ENCODE measurements around the gene LCLAT1. TPM values are rescaled to one million over a fixed set of nuclear protein-coding genes. Genes with fewer than 3 reads are reported as not detected.

The LCLAT1 gene
- total and polyA plus RNA-seq, 4 experiments from 2014 or later = 6.1 to 24.9 (median 12.8) TPM

- Histone ChIP-seq H3K4me3 (ENCODE audit: low read length in 2 of 2) (no peak overlapping the region), H3K27ac (ENCODE audit: low read depth, low read length) (no peak overlapping the region), H3K9me3 (ENCODE audit: control insufficient read depth in 1 of 2, low read length in 2 of 2) (no peaks in the 10 kb centered on the region), H3K27me3 (ENCODE audit: insufficient read depth, low read length) (no peaks in the 10 kb centered on the region), H3K4me1 (ENCODE audit: insufficient read depth, low read length) (peaks cover 25% of the 10 kb centered on the region), H3K36me3 (ENCODE audit: insufficient read depth, low read length) (no peaks in the 10 kb centered on the region)
- Mint-ChIP-seq H3K27ac (peak overlapping the region in 3 of 7 donors; percentile 32 to 55 (median 46)), H3K4me3 (peak overlapping the region in 3 of 8 donors; percentile 10 to 96 (median 45)), H3K4me1 (peaks cover 17 to 35% (median 22%) of the 10 kb centered on the region in 4 donors), H3K27me3 (peaks cover 0 to 1% of the 10 kb centered on the region in 2 donors), H3K9me3 (no peaks in the 10 kb centered on the region), H3K36me3 (peaks cover under 1 to 11% of the 10 kb centered on the region in 2 donors)
- POLR2A ChIA-PET (ENCODE audit: partially characterized antibody) = interaction anchor here (0.7 to 3.7 kb wide), 6 partner anchors 14 to 236 kb away, joined by 3 to 48 read pairs (median 8); no protein-coding TSS in a partner anchor
- no peak for DNase-seq
- intact Hi-C loops (cut with micrococcal nuclease) = no loop called here
- CTCF ChIA-PET (ENCODE audit: partially characterized antibody) = interaction anchor here (0.7 to 4.0 kb wide), 5 partner anchors 110 to 268 kb away, joined by 3 to 19 read pairs (median 7); no protein-coding TSS in a partner anchor
These were observed 1.7 kb upstream of the LCLAT1 start for GRCh38 chr2:30445266-30445821.

- CTCF ChIA-PET (ENCODE audit: partially characterized antibody) = interaction anchor here (0.8 to 4.0 kb wide), 13 partner anchors 50 to 265 kb away, joined by 3 to 19 read pairs (median 5); no protein-coding TSS in a partner anchor
- peak overlapping the region; percentile 83 for H3K27ac ChIP-seq (ENCODE audit: low read depth, low read length)
- no peak for DNase-seq
- peak overlapping the region; percentile 48 to 96 for H3K4me3 ChIP-seq (ENCODE audit: low read length in 2 of 2)
- no peaks in the 10 kb centered on the region for H3K9me3 ChIP-seq (ENCODE audit: control insufficient read depth in 1 of 2, low read length in 2 of 2)
- H3K4me1 Mint-ChIP-seq = peaks cover 19 to 40% (median 30%) of the 10 kb centered on the region in 4 donors
- peaks cover 5 to 14% of the 10 kb centered on the region in 2 donors for H3K36me3 Mint-ChIP-seq
- intact Hi-C loops (cut with micrococcal nuclease) = loop anchor here (1.0 kb wide), 7 partner anchors 9 to 300 kb away; no protein-coding TSS in a partner anchor
- H3K27me3 Mint-ChIP-seq = peaks cover 0 to 1% of the 10 kb centered on the region in 2 donors
- H3K27me3 ChIP-seq (ENCODE audit: insufficient read depth, low read length) = no peaks in the 10 kb centered on the region
- POLR2A ChIA-PET (ENCODE audit: partially characterized antibody) = interaction anchor here (0.9 to 3.7 kb wide), 18 partner anchors 10 to 300 kb away, joined by 3 to 58 read pairs (median 4); partner anchors contain the start of genes LBH and YPEL5
- H3K4me3 Mint-ChIP-seq = peak overlapping the region; percentile 95 to 99 (median 96)
- peaks cover 27% of the 10 kb centered on the region for H3K4me1 ChIP-seq (ENCODE audit: insufficient read depth, low read length)
- H3K9me3 Mint-ChIP-seq = no peaks in the 10 kb centered on the region
- no peaks in the 10 kb centered on the region for H3K36me3 ChIP-seq (ENCODE audit: insufficient read depth, low read length)
- H3K27ac Mint-ChIP-seq = peak overlapping the region; percentile 89 to 99 (median 98)
These were observed 371 bp upstream of the LCLAT1 start for GRCh38 chr2:30446602-30447148.

GRCh38 chr2:30448308-30448707, 1.3 kb downstream of the LCLAT1 start:
- no peaks in the 10 kb centered on the region for H3K27me3 ChIP-seq (ENCODE audit: insufficient read depth, low read length)
- peaks cover 27% of the 10 kb centered on the region for H3K4me1 ChIP-seq (ENCODE audit: insufficient read depth, low read length)
- no peaks in the 10 kb centered on the region for H3K36me3 ChIP-seq (ENCODE audit: insufficient read depth, low read length)
- Mint-ChIP-seq H3K27ac (peak overlapping the region; percentile 74 to 99 (median 97)), H3K4me1 (peaks cover 27 to 47% (median 36%) of the 10 kb centered on the region in 4 donors), H3K27me3 (peaks cover 0 to 1% of the 10 kb centered on the region in 2 donors), H3K36me3 (peaks cover 5 to 14% of the 10 kb centered on the region in 2 donors), H3K4me3 (peak overlapping the region; percentile 95 to 99 (median 96)), H3K9me3 (no peaks in the 10 kb centered on the region)
- intact Hi-C loops (cut with micrococcal nuclease) = no loop called here
- ChIA-PET POLR2A (ENCODE audit: partially characterized antibody) (interaction anchor here (1.1 to 3.7 kb wide), 11 partner anchors 12 to 302 kb away, joined by 3 to 58 read pairs (median 6); partner anchors contain the start of genes LBH and YPEL5), CTCF (ENCODE audit: partially characterized antibody) (interaction anchor here (0.5 to 4.0 kb wide), 7 partner anchors 25 to 240 kb away, joined by 4 to 19 read pairs (median 5); no protein-coding TSS in a partner anchor)
- H3K9me3 ChIP-seq (ENCODE audit: control insufficient read depth in 1 of 2, low read length in 2 of 2) = no peaks in the 10 kb centered on the region
- no peak overlapping the region for H3K4me3 ChIP-seq (ENCODE audit: low read length in 2 of 2)
- H3K27ac ChIP-seq (ENCODE audit: low read depth, low read length) = peak overlapping the region; percentile 83
- DNase-seq = no peak

- intact Hi-C loops (cut with micrococcal nuclease) = no loop called here
- no peak for DNase-seq
- CTCF ChIA-PET (ENCODE audit: partially characterized antibody) = interaction anchor here (1.8 kb wide), 1 partner anchor 55 kb away, joined by 4 read pairs; no protein-coding TSS in a partner anchor
- H3K4me3 Mint-ChIP-seq = peak overlapping the region; percentile 95 to 99 (median 96)
- Histone ChIP-seq H3K4me1 (ENCODE audit: insufficient read depth, low read length) (peaks cover 27% of the 10 kb centered on the region), H3K27me3 (ENCODE audit: insufficient read depth, low read length) (no peaks in the 10 kb centered on the region), H3K27ac (ENCODE audit: low read depth, low read length) (no peak overlapping the region), H3K9me3 (ENCODE audit: control insufficient read depth in 1 of 2, low read length in 2 of 2) (no peaks in the 10 kb centered on the region), H3K4me3 (ENCODE audit: low read length in 2 of 2) (no peak overlapping the region), H3K36me3 (ENCODE audit: insufficient read depth, low read length) (no peaks in the 10 kb centered on the region)
- peaks cover 0 to 1% of the 10 kb centered on the region in 2 donors for H3K27me3 Mint-ChIP-seq
- H3K4me1 Mint-ChIP-seq = peaks cover 29 to 46% (median 40%) of the 10 kb centered on the region in 4 donors
- H3K9me3 Mint-ChIP-seq = no peaks in the 10 kb centered on the region
- POLR2A ChIA-PET (ENCODE audit: partially characterized antibody) = interaction anchor here (1.7 to 3.2 kb wide), 2 partner anchors 217 to 224 kb away, joined by 6 to 58 read pairs; partner anchors contain the start of gene LBH
- H3K27ac Mint-ChIP-seq = peak overlapping the region in 6 of 7 donors; percentile 74 to 98 (median 97)
- H3K36me3 Mint-ChIP-seq = peaks cover 5 to 14% of the 10 kb centered on the region in 2 donors
These were observed 1.8 kb downstream of the LCLAT1 start for GRCh38 chr2:30448866-30449265.

DNA sequence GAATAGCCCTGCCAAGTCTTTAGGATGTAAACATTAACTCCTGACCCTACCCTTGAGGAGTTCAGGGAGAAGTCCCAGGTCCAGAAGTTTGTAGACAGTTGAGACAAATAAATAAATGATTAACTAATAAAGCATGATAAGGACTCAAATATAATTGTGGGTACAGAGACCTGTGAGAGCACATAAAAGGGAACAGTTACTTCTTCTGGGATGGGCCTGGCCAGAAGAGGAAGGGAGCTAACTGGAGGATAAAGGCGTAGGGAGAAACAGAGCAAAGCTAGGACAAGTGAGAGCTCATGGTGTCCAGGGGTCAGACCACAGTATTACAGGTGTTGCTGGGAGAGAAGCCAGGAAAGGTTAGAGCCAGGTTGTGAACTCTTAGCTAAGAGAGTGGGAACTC, 3.0 kb downstream of the LCLAT1 start:
- Mint-ChIP-seq H3K27me3 (no peaks in the 10 kb centered on the region), H3K27ac (peak overlapping the region in 1 of 7 donors; percentile 56), H3K4me3 (no peak overlapping the region), H3K4me1 (peaks cover 30 to 46% (median 42%) of the 10 kb centered on the region in 4 donors), H3K36me3 (peaks cover 5 to 14% of the 10 kb centered on the region in 2 donors), H3K9me3 (no peaks in the 10 kb centered on the region)
- DNase-seq = no peak
- Histone ChIP-seq H3K27me3 (ENCODE audit: insufficient read depth, low read length) (no peaks in the 10 kb centered on the region), H3K4me3 (ENCODE audit: low read length in 2 of 2) (no peak overlapping the region), H3K27ac (ENCODE audit: low read depth, low read length) (no peak overlapping the region), H3K36me3 (ENCODE audit: insufficient read depth, low read length) (no peaks in the 10 kb centered on the region), H3K9me3 (ENCODE audit: control insufficient read depth in 1 of 2, low read length in 2 of 2) (no peaks in the 10 kb centered on the region), H3K4me1 (ENCODE audit: insufficient read depth, low read length) (peaks cover 27% of the 10 kb centered on the region)
- CTCF ChIA-PET (ENCODE audit: partially characterized antibody) = interaction anchor here (0.7 to 1.5 kb wide), 4 partner anchors 211 to 261 kb away, joined by 3 to 6 read pairs (median 4); no protein-coding TSS in a partner anchor
- intact Hi-C loops (cut with micrococcal nuclease) = no loop called here
- POLR2A ChIA-PET (ENCODE audit: partially characterized antibody) = interaction anchor here (1.1 kb wide), 1 partner anchor 217 kb away, joined by 3 read pairs; no protein-coding TSS in a partner anchor

GRCh38 chr2:30453498-30453897, 6.5 kb downstream of the LCLAT1 start:
- H3K4me3 Mint-ChIP-seq = no peak overlapping the region
- intact Hi-C loops (cut with micrococcal nuclease) = no loop called here
- POLR2A ChIA-PET (ENCODE audit: partially characterized antibody) = interaction anchor here (1.3 kb wide), 1 partner anchor 116 kb away, joined by 5 read pairs; no protein-coding TSS in a partner anchor

More at GRCh38 chr2:30453498-30453897, 6.5 kb downstream of the LCLAT1 start:
- Histone ChIP-seq H3K4me3 (ENCODE audit: low read length in 2 of 2) (no peak overlapping the region), H3K27ac (ENCODE audit: low read depth, low read length) (no peak overlapping the region), H3K9me3 (ENCODE audit: control insufficient read depth in 1 of 2, low read length in 2 of 2) (no peaks in the 10 kb centered on the region), H3K27me3 (ENCODE audit: insufficient read depth, low read length) (no peaks in the 10 kb centered on the region), H3K36me3 (ENCODE audit: insufficient read depth, low read length) (no peaks in the 10 kb centered on the region), H3K4me1 (ENCODE audit: insufficient read depth, low read length) (peaks cover 14% of the 10 kb centered on the region)
- Mint-ChIP-seq H3K27me3 (no peaks in the 10 kb centered on the region), H3K4me1 (peaks cover 35 to 48% (median 39%) of the 10 kb centered on the region in 4 donors), H3K9me3 (no peaks in the 10 kb centered on the region), H3K36me3 (peaks cover 5% of the 10 kb centered on the region in 2 donors), H3K27ac (no peak overlapping the region)
- DNase-seq = no peak
- CTCF ChIA-PET (ENCODE audit: partially characterized antibody) = interaction anchor here (1.2 to 1.4 kb wide), 2 partner anchors 214 to 244 kb away, joined by 4 read pairs; no protein-coding TSS in a partner anchor

Data from CD4-positive, alpha-beta memory T cell (primary cell).